ENCODE data around the gene IL3.
A peak's percentile ranks its signal among the peaks of the same experiment; 100 is the strongest.
"Not testable (repeated sequence)": the region's sequence is repeated elsewhere in the genome, so short reads cannot be mapped to it uniquely, and the experiment has no call there.

IL3 gene

DNA sequence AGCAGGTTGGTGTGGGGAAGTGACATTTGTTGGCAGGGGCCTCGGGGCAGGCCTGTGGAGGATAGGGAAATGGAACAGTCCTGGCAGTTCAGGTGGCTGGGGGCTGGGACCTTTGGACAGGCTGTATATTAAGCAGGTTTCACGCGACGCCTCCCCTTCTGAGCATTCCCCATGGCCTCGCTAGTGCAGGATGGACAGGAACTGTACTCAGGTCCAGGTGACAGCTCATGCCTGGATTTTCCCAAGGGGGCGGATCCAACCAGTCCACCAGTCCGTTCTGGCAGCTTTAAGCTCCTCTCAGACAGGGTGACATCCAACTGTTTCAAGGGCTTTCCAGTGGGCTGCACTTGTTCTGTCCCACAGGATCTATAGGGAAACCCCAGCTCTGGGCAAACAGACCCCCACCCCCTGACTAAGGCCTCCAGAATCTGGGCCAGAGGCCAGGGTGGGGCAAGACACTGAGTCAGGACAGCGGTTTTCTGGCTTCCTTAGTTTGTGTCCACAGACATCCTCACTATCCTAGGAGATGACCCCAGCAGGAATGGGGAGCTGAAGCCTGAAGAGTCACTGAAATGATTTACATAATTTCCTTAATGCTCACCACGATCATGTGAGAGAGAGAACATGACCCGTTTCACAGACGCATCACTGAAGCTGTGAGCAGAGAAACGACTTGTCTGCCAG lies 34.1 kb downstream of the IL3 start:
- no peak for DNase-seq (ENCODE audit: low read depth)

DNA sequence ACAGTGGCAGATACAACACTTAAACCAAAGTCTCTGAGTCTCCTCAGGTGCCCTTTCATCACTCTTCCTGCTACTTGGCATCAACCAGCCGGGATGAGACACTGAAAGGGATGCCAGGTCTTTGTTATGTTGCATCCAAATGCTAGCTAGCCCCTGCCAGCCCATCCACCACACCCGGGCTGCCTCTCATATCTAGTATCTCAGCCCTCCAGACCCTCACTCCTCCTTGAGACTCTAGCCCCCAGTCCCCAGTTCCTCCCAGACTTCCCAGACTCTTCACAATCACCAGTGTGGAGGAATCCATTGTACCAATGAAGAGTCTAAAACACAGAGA lies 34.6 kb downstream of the IL3 start:
- no peak for DNase-seq (ENCODE audit: low read depth)

DNA sequence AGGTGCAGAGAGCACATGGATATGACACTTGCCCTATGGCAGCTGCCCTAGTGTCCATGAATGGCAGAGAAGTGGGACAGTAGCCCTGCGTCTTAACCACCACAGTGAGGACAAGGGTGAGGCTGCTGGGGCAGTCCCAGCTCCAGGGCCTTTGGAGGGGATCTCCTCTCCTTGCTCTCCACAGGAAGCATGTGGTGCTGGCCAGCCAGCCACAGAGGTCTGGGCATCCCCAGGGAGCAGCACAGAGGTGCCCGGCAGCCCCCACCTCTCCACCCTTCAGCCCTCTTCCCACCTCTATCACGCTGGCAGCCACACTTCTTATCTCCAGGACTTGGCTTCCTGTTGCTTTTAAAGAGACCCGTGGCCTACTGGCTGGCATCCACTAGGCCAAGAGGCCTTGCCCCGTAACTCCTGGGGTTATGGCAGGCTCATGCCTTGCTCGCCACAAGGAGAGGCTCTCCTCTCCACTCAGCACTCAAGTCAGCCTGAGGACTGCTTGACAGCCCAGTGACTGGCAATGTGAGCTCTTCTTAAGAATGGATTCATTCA lies 35.0 kb downstream of the IL3 start:
- no peak for DNase-seq (ENCODE audit: low read depth)

DNA sequence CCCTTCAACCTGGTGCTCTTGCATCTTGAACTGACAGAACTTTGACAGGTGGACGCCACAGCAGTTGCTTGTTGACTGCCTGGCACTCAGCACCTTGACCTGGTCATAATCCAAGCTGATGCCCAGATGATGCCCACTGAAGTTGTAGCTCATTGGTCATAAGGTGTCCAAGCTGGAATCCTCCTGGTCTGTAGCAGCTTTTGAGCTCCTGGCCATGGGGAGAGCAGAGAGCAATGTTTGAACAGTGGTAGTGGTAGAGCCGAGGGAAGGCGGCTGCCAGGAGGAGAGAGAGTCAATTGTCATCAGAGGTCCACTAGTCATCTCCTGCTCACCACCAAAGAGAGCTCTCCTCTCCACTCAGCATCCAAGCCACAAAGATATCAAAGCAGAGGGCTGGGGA lies 36.4 kb downstream of the IL3 start:
- no peak for DNase-seq (ENCODE audit: low read depth)

DNA sequence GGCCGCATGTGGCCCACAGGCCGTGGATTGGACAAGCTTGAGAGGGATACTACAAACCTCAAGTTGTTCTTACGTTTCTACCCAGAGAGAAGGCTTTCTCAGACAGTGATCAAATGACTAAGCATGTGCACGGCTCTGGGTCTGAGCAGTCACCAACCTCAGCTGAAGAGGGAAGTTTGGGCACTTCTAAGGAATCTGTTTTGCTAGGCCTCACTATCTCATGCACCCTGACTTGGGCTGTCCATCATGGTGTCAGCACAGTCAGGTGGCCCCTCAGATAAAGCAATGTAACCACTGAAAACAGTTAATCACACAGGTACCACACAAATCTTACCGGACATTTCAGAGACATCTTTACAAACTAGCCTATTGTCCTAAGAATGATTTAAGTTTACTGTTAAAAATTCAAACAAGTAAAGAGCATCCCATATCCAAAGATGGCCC lies 37.7 kb downstream of the IL3 start:
- DNase-seq (ENCODE audit: low read depth): no peak

DNA sequence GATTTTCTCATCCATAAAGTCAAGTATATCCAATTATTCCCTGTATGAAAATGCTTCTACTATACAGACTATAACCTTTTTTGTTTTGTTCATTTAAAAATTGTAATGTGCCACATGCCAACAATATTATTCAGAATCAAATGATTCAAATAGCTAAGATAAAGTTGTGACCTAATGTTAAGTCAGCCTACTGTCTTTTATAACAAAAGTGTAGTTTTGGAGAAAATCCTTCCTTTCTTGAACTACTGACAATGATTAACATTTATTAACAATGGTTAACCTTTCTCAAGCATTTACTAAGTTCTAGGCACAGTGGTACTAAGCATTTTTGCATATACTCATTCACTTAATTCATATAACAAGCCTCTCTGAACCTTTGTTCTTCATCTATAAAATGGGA lies 38.2 kb downstream of the IL3 start:
- DNase-seq (ENCODE audit: low read depth): no peak

DNA sequence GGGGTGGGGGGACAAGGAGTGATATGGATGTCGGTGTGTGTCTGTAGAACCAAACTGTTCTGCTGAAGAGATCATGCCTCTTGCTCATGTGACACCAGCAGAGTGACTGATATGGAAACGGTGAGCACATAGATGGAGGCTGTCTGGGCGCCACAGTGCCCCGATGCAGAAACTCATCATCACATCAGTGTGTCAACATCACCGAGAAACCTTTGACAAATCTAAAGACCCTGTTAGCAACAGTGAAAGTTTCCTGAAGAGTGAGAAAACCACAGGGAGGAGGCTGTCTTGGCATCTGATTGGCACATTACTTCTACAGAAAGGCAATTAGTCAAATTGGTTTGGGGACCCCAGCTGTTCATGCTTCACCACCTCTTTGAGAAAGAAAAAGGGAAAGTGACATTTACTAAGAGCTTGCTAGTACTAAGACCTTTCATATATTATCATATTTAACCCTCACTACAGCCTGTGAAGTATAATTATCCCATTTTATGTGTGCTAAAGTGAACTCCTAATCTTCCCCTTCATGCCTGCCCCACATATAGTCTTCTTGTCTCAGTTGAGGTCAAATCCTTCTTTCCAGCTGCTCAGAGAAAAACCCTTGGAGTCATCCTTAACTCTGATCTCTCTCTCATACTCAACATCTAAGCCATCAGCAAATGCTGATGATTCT lies 38.8 kb downstream of the IL3 start:
- peak; percentile 43 for DNase-seq (ENCODE audit: low read depth)

DNA sequence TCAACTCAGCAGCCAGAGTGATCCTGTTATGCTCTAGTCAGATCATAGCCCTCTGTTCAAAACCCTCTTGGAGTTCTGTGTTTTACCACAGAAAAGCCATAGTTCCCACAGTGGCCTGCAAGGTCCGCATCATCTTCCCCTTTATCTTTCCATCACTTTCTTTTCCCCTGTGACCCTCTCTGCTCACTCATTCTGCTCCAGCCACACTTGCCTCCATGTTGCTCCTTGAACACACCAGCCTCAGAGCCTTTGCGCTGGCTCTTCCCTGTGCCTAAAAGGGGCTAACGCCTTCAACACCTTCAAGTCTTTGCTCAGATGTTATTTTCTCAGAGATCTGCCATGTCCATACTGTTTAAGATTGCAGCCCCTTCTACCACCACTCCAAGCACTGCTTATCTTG lies 39.5 kb downstream of the IL3 start:
- DNase-seq (ENCODE audit: low read depth): no peak

DNA sequence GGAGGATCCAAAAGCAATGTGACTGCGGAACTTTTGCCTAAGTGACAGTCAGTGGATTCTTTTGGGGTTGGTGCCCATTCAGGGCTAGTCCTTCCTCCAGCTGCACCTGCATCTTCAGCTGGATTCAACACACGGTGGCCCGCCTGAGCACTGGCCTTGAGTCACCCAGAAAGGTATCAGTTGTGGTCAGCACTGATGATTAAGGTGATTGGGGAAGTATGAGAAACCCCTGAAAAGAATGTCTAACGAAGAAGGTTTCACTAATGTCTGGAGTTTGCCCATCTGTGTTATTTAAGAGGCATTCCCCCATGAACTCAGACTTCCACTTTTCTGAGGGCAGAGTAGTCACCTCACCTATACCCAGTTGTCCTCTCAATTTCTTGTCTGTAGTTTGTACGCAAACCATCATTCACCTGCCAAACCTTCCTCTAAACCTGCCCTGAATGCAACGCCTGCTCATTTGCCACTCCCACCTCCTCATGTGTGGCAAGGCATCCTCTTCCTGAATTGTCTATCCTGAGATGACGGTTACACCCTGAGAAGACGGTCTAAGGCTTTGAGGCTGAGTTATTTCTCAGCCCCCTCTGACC lies 40.3 kb downstream of the IL3 start:
- no peak for DNase-seq (ENCODE audit: low read depth)

DNA sequence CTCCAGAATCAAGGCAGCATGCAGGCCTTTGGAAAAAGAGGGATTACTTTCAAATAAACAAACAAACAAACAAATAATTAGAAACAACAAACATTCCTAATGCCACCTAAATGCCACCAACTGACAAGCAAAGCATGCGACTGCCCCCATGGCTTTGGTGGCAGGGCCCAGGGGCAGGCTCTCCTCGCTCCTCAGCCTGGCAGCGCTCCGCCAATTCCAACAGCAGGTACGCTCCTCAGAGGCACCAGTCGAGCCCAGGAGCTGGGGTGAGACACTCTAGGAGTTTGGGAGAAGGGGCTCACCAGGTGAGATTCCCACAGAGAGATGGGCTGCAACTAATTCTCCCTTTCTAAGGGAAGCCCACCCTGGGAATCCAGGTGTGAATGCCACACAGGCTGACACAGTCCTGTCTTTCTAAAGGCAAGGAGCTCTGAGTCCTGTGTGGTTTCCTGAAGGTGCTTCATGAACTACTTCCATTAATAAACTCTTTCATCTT lies 41.0 kb downstream of the IL3 start:
- no peak for DNase-seq (ENCODE audit: low read depth)

DNA sequence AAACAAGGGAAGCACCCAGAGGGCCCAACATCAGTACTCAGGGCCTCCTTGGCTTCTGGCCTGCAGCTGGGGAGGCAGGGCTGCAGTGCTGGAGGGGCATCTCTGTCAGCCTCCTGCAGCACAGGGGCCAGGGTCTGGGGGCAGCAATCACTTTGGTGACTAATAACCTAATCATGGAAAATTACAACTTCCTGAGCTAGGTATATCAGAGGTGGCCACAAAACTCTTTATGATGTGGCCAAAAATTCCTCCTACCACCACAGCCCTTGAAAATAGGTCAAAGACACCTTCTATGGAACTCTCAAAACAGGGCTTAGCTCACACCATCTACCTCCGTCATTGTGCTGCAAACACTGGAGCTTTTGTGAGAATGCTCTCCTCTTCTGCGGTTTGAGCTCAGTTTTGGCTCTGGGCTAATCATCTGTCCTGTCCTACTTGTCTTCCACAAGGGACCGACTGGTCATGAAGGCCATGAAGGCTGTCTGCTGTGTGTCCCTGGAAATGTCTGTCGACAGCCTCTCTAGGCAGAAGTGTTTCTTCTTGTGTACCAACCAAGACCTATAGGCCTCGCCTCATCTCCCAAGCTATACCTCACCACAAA lies 41.7 kb downstream of the IL3 start:
- DNase-seq (ENCODE audit: low read depth): no peak

DNA sequence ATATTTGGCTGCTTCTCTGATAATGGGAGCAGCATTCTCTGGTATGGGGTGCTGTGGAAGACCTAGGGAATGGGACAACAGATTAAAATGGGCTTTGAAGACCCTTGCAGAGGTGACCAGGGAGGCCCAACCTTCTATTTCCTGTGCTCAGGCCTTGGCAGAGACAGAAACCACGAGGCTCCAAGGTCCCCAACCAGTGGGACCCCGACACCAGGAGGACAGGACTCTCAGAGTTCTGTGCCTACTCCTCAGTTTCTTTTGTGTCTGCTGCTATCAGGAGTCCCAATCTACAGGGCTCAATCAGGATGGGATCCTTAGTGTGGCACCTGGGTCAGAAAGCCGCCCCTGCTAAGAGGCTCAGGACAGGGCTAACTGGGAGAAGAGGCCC lies 42.5 kb downstream of the IL3 start:
- no peak for DNase-seq (ENCODE audit: low read depth)

DNA sequence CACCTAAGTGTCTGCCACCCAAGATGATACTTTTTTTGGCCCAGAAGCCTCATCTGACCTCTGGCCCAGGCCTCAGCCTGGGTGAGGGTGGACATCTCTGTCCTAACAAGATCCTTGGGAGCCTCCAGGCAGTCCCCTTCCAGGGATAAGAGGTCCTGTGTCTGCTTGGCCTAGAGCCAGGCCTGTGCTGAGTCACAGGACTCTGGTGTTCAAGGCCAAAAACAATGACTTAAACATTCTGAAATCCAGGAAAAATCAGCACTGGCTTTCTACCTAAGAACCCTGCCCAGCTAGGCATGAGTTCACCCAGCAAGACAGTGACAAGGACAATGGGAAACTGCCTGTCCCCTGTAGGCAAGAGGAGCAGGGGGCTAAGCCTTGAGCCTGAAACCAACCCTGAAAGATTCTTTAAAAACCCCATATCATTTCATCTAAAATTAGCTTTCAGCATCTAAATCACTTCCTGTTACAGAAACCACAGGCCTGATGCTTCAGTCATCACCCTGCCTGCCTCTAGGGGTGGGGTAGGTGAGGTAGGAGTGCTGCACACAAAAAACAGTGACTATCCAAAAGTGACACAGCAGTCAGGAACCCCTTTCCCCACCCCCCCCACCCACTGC lies 43.0 kb downstream of the IL3 start:
- peak; percentile 51 for DNase-seq (ENCODE audit: low read depth)

DNA sequence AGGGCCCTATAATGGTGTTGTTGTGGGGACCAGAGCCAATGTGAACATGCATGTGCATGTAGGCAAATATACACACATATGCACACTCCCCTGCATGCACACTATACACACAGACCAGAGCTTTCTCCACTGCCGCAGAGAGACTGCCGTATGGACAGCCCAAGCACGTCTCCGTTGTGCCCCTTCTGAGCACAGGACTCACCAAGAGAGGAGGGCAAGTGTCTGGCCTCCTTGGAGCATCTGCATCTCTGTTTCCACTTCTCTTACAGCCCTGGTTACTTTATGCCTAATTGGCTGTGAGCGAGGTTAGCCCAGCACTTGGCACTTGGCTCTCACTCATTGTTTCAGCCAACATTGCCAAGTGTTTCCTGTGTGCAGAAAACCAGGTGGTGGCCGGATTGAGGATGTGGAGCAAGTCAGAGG lies 43.5 kb downstream of the IL3 start:
- DNase-seq (ENCODE audit: low read depth): no peak

DNA sequence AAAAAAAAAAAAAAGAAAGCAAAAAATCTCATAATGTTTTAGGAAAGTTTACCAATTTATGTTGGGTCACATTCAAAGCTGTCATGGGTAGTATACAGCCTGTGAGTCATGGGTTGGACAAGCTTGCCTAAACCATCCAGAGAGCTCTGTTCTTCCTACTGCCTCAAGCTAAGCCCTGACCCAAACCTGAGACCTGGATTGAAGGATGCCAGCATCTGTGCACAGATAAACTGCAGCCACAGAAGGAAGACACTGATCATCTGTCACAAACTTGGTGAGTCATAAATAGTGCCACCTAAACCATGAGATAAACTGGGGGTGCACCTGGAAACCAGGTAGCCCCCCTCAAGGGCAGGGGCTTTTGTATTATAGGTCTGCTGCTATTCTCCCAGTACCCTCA lies 44.1 kb downstream of the IL3 start:
- no peak for DNase-seq (ENCODE audit: low read depth)

DNA sequence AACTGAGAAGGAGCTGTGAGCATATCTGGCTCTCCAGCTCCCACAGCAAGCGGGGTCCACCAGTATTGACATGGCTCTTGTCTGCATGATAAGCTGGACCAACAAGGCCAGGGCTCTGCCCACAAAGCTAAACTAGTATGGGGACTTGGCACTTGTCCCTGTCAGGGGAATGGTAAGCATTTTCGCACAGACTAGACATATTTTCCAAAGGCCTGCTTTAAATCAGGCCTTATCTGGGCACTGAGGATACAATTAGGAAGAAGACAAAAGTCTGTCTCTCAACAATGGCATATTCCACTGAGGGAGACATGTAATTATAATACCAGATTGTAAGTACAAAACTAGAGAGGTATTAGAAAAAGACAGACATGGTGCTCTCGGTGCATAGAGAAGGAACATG lies 45.2 kb downstream of the IL3 start:
- DNase-seq (ENCODE audit: low read depth): no peak

DNA sequence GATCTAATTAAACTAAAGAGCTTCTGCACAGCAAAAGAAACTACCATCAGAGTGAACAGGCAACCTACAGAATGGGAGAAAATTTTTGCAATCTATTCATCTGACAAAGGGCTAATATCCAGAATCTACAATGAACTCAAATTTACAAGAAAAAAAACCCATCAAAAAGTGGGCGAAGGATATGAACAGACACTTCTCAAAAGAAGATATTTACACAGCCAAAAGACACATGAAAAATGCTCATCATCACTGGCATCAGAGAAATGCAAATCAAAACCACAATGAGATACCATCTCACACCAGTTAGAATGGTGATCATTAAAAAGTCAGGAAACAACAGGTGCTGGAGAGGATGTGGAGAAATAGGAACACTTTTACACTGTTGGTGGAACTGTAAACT lies 48.0 kb downstream of the IL3 start:
- DNase-seq (ENCODE audit: low read depth): not testable (repeated sequence)

DNA sequence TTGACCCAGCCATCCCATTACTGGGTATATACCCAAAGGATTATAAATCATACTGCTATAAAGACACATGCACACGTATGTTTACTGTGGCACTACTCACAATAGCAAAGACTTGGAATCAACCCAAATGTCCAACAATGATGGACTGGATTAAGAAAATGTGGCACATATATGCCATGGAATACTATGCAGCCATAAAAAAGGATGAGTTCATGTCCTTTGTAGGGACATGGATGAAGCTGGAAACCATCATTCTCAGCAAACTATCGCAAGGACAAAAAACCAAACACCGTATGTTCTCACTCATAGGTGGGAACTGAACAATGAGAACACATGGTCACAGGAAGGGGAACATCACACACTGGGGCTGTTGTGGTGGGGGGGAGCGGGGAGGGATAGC lies 48.5 kb downstream of the IL3 start:
- not testable (repeated sequence) for DNase-seq (ENCODE audit: low read depth)

DNA sequence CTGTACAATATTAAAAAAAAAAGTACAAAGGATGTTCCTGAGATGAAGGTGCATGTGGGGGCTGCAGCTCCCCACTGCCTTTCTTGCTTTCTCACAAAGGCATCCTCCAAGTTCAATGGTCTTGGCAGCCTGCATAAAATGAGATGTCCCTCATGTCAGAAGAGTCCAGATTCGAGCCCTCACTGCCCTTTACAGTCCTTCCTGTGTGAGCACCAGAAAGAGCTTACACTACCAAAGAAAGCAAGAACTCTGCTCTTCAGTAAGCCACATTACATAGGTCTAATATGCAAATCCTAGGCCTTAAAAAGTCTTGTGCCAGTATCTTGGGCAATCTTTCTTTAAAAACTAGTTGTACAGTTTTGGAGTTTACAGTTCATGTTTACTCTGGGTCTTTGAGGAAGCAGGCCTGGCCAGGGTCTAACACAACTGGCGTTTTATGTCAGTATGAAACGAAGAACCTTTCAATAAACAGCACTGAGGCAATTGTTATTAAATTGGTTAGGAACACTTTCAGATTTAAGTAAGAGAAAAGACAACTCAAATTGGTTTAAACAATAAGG lies 49.1 kb downstream of the IL3 start:
- DNase-seq (ENCODE audit: low read depth): no peak

DNA sequence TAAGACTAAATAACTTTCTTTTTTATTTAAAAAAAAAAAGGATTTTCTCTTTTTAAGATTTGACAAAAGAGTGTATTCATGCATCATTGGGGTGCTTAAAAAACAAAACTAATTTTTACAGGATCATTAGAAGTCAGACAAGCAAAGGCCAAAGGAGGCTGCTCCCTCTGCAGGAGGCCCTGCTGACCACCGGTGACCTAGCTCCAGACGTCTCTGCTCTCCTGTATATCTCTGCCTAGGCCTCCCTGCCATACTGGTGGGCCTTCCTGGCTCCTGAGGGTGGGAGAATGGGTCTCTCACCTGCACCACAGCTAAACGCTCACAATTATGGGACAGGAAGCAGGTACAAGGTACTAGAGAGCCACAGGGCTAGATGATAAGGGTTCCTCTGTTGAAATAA lies 49.7 kb downstream of the IL3 start:
- DNase-seq (ENCODE audit: low read depth): no peak

DNA sequence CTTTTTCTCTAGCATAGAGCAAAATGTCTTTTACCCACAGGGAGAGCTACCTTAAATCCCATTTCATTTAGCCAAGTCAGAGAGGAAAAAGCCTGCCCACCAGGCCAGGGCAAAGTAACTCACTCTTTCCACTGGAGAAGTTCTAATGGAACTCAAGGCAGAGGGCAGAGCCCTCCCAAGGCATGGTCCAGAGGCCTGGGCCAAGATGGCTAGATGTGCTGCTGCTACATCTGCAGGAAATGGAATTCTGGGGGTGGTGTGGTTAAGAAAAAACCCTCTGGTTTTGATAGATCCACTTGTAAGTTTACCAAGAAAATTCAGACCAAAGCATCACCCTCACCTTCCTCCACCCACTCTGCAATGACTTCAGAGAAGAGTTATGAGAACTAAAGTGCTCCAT lies 50.5 kb downstream of the IL3 start:
- no peak for DNase-seq (ENCODE audit: low read depth)

DNA sequence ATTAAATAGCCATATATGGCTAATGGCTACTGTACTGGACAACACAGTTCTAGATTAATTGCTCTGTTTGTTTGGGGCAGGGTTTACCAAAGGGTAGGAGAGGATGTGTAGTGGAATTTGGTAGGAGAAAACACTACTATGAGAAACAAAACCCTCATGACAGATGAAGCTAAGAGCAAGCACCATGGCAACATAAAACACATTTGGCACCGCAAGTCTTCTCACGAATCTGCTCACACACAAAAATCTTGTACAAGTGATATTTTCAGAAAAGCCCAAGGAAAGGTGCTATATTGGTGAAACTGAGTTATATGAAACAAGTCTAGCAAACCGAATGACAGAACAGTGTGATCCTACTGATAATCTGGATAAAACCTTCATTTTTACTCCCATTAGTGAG lies 51.7 kb downstream of the IL3 start:
- no peak for DNase-seq (ENCODE audit: low read depth)
